WTC11 (cell line): ENCODE data around the gene NLRX1.

ENCODE experiments used
- IRF2 ChIP-seq: sonication (generic); formaldehyde crosslinking; IDR thresholded peaks from 2 replicates; pipeline ENCODE4 v1.8.0; 2022; ENCODE audit warnings: low read depth, missing genetic modification reagents, borderline replicate concordance
- NR2C2 ChIP-seq: sonication (generic); formaldehyde crosslinking; IDR thresholded peaks from 2 replicates; pipeline ENCODE4 v1.8.0; 2022; ENCODE audit warnings: mild to moderate bottlenecking, missing genetic modification reagents
- ZNF232 ChIP-seq: sonication (generic); formaldehyde crosslinking; IDR thresholded peaks from 2 replicates; pipeline ENCODE4 v1.8.0; 2022; ENCODE audit warnings: mild to moderate bottlenecking, missing genetic modification reagents
- TF ChIP-seq, protein P1 (sequence below): sonication (generic); formaldehyde crosslinking; IDR thresholded peaks from 2 replicates; pipeline ENCODE4 v1.8.1; 2023; ENCODE audit warnings: mild to moderate bottlenecking, missing genetic modification reagents, moderate library complexity
- TF ChIP-seq, protein P2 (sequence below): fragments of 200-600 bp; IDR thresholded peaks from 2 replicates; pipeline ENCODE4 v1.8.0; 2022; ENCODE audit warnings: antibody characterized with exemption
- TF ChIP-seq, protein P3 (sequence below): sonication (generic); formaldehyde crosslinking; conservative IDR thresholded peaks from 2 replicates; pipeline ENCODE4 v1.8.1; 2022; ENCODE audit warnings: mild to moderate bottlenecking, missing genetic modification reagents
- TF ChIP-seq, protein P4 (sequence below): sonication (generic); formaldehyde crosslinking; IDR thresholded peaks from 2 replicates; pipeline ENCODE4 v1.8.0; 2022; ENCODE audit warnings: mild to moderate bottlenecking, missing genetic modification reagents
- TF ChIP-seq, protein P5 (sequence below): sonication (generic); formaldehyde crosslinking; IDR thresholded peaks from 2 replicates; pipeline ENCODE4 v1.8.1; 2023; ENCODE audit warnings: mild to moderate bottlenecking, missing genetic modification reagents
- TF ChIP-seq, protein P6 (sequence below): sonication (generic); formaldehyde crosslinking; IDR thresholded peaks from 2 replicates; pipeline ENCODE4 v1.8.1; 2023; ENCODE audit warnings: mild to moderate bottlenecking, missing genetic modification reagents, moderate library complexity
- TF ChIP-seq, protein P7 (sequence below): sonication (generic); formaldehyde crosslinking; IDR thresholded peaks from 2 replicates; pipeline ENCODE4 v1.8.1; 2023; ENCODE audit warnings: mild to moderate bottlenecking, missing genetic modification reagents, borderline replicate concordance
- TF ChIP-seq, protein P8 (sequence below): sonication (generic); formaldehyde crosslinking; IDR thresholded peaks from 2 replicates; pipeline ENCODE4 v1.8.1; 2022; ENCODE audit warnings: mild to moderate bottlenecking, missing genetic modification reagents, moderate library complexity, borderline replicate concordance

GRCh38 chr11:119173453-119173852, 4.9 kb downstream of the NLRX1 start:
- TF ChIP-seq, protein P1, sequence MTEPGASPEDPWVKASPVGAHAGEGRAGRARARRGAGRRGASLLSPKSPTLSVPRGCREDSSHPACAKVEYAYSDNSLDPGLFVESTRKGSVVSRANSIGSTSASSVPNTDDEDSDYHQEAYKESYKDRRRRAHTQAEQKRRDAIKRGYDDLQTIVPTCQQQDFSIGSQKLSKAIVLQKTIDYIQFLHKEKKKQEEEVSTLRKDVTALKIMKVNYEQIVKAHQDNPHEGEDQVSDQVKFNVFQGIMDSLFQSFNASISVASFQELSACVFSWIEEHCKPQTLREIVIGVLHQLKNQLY (CRISPR knock-in tag) = no peak
- TF ChIP-seq, protein P2, sequence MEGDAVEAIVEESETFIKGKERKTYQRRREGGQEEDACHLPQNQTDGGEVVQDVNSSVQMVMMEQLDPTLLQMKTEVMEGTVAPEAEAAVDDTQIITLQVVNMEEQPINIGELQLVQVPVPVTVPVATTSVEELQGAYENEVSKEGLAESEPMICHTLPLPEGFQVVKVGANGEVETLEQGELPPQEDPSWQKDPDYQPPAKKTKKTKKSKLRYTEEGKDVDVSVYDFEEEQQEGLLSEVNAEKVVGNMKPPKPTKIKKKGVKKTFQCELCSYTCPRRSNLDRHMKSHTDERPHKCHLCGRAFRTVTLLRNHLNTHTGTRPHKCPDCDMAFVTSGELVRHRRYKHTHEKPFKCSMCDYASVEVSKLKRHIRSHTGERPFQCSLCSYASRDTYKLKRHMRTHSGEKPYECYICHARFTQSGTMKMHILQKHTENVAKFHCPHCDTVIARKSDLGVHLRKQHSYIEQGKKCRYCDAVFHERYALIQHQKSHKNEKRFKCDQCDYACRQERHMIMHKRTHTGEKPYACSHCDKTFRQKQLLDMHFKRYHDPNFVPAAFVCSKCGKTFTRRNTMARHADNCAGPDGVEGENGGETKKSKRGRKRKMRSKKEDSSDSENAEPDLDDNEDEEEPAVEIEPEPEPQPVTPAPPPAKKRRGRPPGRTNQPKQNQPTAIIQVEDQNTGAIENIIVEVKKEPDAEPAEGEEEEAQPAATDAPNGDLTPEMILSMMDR = no peak
- TF ChIP-seq, protein P3, sequence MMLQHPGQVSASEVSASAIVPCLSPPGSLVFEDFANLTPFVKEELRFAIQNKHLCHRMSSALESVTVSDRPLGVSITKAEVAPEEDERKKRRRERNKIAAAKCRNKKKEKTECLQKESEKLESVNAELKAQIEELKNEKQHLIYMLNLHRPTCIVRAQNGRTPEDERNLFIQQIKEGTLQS (CRISPR knock-in tag) = no peak
- TF ChIP-seq ZNF232 = no peak
- TF ChIP-seq IRF2 (CRISPR knock-in tag) = no peak
- no peak for TF ChIP-seq NR2C2 (CRISPR knock-in tag)
- TF ChIP-seq, protein P4, sequence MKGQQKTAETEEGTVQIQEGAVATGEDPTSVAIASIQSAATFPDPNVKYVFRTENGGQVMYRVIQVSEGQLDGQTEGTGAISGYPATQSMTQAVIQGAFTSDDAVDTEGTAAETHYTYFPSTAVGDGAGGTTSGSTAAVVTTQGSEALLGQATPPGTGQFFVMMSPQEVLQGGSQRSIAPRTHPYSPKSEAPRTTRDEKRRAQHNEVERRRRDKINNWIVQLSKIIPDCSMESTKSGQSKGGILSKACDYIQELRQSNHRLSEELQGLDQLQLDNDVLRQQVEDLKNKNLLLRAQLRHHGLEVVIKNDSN (CRISPR knock-in tag) = no peak
- TF ChIP-seq, protein P5, sequence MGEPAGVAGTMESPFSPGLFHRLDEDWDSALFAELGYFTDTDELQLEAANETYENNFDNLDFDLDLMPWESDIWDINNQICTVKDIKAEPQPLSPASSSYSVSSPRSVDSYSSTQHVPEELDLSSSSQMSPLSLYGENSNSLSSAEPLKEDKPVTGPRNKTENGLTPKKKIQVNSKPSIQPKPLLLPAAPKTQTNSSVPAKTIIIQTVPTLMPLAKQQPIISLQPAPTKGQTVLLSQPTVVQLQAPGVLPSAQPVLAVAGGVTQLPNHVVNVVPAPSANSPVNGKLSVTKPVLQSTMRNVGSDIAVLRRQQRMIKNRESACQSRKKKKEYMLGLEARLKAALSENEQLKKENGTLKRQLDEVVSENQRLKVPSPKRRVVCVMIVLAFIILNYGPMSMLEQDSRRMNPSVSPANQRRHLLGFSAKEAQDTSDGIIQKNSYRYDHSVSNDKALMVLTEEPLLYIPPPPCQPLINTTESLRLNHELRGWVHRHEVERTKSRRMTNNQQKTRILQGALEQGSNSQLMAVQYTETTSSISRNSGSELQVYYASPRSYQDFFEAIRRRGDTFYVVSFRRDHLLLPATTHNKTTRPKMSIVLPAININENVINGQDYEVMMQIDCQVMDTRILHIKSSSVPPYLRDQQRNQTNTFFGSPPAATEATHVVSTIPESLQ = no peak
- TF ChIP-seq, protein P6, sequence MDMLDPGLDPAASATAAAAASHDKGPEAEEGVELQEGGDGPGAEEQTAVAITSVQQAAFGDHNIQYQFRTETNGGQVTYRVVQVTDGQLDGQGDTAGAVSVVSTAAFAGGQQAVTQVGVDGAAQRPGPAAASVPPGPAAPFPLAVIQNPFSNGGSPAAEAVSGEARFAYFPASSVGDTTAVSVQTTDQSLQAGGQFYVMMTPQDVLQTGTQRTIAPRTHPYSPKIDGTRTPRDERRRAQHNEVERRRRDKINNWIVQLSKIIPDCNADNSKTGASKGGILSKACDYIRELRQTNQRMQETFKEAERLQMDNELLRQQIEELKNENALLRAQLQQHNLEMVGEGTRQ (CRISPR knock-in tag) = no peak
- TF ChIP-seq, protein P7, sequence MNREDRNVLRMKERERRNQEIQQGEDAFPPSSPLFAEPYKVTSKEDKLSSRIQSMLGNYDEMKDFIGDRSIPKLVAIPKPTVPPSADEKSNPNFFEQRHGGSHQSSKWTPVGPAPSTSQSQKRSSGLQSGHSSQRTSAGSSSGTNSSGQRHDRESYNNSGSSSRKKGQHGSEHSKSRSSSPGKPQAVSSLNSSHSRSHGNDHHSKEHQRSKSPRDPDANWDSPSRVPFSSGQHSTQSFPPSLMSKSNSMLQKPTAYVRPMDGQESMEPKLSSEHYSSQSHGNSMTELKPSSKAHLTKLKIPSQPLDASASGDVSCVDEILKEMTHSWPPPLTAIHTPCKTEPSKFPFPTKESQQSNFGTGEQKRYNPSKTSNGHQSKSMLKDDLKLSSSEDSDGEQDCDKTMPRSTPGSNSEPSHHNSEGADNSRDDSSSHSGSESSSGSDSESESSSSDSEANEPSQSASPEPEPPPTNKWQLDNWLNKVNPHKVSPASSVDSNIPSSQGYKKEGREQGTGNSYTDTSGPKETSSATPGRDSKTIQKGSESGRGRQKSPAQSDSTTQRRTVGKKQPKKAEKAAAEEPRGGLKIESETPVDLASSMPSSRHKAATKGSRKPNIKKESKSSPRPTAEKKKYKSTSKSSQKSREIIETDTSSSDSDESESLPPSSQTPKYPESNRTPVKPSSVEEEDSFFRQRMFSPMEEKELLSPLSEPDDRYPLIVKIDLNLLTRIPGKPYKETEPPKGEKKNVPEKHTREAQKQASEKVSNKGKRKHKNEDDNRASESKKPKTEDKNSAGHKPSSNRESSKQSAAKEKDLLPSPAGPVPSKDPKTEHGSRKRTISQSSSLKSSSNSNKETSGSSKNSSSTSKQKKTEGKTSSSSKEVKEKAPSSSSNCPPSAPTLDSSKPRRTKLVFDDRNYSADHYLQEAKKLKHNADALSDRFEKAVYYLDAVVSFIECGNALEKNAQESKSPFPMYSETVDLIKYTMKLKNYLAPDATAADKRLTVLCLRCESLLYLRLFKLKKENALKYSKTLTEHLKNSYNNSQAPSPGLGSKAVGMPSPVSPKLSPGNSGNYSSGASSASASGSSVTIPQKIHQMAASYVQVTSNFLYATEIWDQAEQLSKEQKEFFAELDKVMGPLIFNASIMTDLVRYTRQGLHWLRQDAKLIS (CRISPR knock-in tag) = no peak
- TF ChIP-seq, protein P8, sequence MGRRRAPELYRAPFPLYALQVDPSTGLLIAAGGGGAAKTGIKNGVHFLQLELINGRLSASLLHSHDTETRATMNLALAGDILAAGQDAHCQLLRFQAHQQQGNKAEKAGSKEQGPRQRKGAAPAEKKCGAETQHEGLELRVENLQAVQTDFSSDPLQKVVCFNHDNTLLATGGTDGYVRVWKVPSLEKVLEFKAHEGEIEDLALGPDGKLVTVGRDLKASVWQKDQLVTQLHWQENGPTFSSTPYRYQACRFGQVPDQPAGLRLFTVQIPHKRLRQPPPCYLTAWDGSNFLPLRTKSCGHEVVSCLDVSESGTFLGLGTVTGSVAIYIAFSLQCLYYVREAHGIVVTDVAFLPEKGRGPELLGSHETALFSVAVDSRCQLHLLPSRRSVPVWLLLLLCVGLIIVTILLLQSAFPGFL (CRISPR knock-in tag) = no peak
